Stimulated activated CD4-positive, alpha-beta T cell treated with anti-CD3 and anti-CD28 coated beads, Interleukin-1b, Interleukin-23, amount 100 ng/mL, for 24 hours (primary cell): ENCODE measurements around the gene RNLS.

Experiments
- DNase-seq, 4 experiments: peaks; one replicate each; pipeline ENCODE4 v3.0.0-alpha.2; 2020; ENCODE audit warnings: low read depth in 4 of 4, low spot score in 1 of 4

The RNLS gene

DNA sequence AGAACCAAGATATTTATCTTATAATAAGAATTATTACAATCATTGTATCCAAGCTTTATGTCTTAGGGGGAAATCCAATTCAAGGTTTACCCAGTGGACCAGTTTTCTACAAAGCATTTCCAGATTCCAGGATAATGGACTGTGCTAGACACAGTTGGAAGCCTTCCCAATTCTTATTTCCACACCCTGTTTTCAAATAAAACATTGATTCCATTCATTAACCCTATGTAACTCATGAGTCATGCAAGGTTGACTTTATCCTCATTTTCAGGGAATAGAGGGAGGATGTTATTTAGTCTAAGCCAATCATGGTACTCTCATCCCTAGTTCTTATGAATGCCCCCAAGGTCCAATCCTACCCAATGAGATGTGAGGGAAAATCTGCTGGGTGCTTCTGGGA lies 145.7 kb downstream of the RNLS start:
- no peak for DNase-seq

DNA sequence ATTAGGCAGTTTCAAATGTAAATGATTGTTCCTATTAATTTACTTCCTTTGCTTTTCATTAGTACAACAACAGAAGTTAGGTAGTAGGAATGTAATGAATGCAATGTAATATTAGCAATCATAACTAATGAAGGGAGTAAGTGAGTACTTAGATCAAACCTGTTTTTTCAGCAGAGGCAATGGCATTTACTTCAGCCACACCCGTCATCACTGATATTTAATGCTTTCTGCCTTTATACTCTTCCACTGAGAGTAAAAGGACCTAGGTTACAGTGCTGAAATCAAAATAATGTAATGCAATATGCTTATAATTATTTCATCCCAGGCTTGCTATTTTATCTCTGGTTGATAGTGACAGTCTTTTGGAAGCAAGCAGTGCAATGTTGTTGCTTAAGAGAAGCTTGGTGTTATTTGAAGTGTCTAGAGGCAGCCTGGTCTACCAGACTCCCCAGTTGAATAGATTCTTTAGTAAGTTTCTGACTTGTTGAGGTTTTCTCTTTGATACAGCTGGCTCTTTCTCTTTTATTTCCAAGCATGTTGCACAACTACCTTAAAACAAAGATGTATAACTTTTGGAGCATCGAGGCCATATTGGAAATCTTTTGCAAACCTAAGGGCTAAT lies 149.4 kb downstream of the RNLS start:
- no peak for DNase-seq

DNA sequence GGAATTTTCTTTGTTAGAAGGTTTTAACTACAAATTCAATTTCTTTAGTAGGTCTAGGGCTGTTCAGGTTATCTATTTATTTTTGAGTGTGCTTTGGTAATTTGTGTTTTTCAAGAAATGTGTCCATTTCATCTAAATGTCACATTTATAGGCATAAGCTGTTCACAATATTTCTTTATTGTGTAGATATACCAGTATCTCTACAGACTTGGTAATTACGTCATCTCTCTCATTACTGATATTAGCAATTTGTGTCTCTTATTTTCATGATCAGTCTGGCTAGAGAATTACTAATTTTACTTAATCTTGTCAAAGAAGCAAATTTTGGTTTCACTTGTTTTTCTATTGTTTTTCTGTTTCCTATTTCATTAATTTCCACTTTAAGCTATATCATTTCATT lies 152.0 kb downstream of the RNLS start:
- no peak for DNase-seq

DNA sequence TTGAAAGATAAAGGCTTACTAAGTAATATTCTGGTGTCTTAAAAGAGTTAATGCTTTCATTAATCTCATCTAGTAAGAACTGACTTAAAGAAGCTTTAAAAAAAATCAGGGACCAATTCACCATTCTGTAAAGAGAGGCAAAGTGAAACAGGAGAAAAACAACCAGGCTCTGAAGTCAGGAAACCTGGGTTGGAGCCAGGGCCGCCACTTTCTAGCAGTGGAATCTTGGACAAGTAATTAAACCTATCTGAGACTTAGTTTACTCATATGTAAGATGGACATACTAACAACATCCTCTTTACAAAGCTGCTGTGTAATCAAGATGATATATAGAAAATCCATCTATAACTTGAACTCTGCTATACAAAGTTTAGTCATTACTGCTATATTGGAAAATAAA lies 154.1 kb downstream of the RNLS start:
- no peak for DNase-seq

DNA sequence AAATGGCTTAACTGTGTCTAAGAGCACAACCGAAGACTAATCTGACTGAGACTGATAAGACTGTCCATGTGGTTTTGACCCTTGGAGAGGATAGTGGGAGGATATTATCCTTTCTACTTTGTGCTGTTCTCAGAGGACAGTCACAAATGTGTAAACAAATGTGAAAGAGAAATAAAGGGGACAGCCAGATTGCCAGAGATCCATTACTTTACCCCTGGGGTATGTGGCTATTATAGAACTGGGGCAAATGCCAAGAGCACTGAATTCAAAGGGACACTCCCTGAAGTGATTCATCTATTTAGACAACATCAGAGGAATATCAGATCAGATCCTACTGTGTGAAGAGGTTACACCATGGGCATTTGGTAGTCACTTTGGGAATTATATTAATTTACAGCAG lies 154.7 kb downstream of the RNLS start:
- no peak for DNase-seq

DNA sequence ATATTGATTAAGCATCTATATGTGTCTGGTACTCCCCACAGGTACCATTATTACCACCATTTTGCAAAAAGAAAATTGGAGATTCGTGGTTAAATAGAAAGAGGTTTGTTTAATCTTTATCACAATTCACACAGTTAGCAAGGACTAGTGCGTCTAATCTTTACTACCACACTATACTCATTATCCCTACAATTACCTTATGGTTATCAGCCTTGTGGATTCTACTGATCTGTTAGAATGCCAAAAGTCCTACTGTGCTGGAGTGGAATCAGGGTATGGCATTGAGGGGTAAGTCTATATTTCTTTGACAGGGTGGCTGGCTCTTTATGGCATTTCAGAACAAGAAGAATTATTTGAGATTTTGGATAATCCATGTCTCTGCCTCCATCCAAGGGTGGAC lies 156.1 kb downstream of the RNLS start:
- DNase-seq: no peak

DNA sequence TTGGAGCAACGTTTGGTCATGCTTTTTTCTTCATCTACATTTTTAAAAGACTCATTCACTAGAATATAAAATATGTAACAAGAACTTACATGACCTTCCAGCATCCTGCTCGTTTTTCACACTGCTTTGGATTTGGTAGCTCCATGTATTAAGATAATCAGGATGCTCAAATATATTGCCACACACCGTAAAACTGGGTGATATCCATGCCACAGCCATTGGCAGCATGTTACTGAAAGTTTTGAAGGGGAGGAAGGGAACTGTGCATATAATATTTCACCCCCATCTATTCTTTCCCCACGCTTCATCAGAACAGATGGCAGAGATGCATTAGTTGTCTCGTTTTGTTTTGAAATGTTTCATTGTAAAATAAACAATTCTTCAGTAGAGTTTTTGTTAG lies 158.2 kb downstream of the RNLS start:
- no peak for DNase-seq

DNA sequence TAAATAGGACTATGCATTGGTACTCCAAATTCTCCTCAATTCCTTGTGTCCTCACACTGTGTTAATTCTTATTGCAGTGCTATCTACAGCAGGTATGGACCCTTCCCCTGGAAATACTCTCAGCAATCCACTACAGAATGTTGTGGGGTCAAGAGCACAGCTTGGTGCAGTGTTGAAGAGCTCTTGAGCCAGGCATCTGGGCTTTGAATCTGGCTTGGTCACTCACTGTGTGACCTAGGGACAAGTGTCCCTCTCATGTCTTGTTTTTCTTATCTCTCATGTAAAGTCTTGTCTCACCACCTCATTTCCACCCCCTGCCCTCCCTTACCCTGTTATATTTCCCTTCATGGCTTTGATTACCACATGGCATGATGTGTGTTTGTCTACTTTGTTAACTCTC lies 159.4 kb downstream of the RNLS start:
- no peak for DNase-seq

DNA sequence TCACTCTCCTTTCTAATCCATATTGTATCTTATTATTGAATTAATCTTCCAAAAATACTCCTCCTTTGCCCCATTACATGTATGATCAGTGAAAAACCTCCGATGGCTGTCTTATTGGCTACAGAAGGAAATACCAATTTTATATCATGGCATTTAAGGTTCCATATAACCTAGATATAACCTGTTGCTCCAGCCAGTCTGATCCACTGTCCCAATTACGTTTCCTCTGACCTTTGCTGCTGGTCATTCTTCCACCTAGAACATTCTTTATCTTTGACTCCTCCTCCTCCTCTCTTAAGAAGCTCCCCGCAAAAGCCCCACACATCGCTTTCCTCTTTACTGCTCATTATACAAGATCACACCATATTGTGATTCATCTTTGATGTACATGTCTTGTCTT lies 161.5 kb downstream of the RNLS start:
- no peak for DNase-seq

DNA sequence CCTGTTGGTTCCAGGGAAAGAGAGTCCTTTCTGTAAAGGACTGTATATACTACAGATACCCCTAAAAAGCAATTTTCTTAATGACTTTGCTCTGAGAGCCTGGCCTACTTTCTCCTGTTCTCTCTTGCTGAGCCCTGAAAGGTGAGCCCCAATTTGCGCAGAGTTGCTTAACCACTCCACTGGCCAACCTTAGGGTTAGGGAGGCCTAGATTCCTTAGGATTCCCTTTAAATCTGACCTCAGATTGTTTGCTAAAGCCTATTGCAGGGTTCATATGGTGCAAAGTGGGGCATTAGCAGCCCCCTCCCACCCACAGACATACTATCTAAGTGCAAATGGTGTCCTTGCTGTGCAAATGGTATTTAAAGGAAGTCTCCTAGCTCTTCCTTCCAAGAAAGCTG lies 164.2 kb downstream of the RNLS start:
- DNase-seq: no peak

DNA sequence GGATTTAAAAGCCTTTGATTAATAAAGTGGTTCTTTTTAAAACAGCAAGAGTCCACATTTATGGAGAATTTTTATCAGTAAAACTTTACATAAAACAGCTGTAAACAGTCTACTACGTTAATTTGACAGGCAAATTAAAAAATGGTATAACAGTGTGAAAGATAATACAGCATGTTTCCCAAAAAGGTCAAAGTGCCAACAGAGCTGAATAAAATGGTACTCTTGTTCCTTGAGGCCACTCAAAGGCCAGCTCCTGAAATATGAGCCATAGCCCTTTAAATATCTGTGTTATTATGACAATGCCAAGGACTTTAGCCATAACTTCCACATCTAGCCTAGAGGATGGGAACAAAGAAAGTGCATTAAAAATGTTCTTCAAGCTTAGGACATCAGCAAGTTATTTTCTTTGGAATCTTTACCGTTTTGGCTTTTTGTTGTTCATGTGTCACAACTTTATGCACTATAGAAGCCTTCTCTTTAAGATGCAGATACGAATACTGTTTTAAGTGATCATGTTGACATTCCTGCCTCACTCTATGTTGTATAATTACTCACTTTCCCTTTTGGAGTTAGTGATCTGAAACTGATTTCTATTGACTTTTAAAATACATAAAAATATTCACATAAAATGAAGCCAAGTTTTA lies 165.6 kb downstream of the RNLS start:
- DNase-seq: no peak

DNA sequence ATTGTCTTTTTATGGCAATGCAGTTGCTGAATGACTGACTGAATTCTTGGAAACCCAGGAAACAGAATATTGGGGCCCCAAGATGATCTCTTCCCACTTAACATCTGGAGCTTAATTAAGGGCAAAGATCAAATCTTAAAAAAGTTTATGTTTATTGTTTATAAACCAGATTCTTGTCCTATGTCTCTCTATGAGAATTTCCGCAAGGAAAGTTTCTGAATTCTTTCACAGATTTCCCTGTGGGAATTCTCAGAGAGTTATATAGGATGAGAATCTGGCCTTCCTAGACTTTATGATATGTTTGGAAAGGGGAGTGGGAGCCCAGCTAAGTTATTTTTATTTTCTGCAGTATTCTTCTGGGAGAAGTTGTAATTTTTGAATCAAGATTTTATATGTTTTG lies 166.3 kb downstream of the RNLS start:
- no peak for DNase-seq

DNA sequence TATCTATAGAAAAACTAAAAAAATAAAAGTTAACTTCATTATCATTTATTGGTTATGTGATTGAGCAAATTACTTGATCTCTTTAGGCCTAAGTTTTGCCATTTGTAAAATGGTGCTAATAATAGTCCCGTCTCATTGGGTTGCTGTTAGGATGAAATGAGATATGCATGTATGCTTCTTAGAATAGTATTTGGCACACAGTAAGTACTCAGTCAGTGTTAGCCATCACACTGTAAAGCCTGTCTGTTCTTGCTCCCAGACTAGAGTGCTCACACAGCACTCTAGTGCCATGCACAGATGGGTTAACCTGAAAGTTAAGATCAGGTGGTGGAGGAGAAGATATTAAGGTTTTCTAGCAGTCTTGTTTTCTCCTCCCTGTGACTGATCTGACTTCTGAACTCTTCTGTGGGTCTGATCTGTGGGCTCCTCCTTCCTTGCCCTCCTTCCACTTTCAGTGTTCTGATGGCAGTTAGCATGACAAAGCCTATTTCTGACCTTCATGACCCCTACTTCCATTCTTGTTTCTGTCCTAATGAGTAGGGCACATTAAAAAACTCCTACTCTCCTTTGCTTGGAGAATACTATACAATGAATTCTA lies 167.5 kb downstream of the RNLS start:
- DNase-seq: no peak

DNA sequence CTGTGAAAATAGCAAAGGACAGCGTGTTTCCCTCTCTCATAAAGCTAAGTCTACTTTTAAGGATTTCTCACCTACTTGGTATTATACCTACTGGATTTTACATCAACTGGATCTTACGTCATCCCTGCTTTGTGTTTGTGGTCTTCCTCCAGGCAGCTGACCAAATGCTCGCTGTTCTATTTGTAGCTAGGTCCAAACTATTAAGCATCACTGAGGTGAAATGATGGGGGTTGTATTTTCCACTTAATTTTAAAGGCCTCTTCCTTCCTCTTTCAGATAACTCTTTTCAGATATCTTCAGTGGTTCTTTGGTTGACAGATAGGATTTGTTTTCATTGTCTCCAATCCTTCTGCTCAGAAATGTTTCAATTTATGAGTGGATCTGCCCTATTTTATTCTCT lies 169.7 kb downstream of the RNLS start:
- no peak for DNase-seq

DNA sequence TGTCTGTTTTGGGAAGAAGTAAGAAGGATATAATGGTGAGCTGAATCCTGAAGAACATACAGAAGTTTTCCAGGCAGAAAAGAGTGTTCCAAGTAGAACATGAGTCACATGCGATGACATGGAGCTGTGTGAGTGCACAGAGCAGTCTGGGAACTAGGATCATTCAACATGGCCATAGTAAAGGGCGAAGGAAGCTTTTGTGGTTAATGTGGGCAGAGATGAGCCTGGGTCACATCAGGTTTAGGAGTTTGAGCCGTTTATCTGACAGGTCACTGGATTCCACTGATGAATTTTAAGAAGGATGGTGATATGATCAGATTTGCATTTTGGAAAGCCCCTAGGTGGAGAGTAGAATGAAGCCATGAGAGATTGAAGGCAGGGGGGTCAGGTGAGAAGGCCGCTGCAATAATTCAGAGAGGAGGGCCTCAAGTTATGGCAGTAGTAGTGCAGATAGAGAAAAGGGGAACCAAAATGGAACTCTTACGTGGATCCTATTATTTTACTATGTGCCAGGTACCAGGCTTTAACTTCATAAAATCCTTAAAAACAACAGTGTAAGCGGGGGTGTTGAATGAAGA lies 171.3 kb downstream of the RNLS start:
- no peak for DNase-seq

DNA sequence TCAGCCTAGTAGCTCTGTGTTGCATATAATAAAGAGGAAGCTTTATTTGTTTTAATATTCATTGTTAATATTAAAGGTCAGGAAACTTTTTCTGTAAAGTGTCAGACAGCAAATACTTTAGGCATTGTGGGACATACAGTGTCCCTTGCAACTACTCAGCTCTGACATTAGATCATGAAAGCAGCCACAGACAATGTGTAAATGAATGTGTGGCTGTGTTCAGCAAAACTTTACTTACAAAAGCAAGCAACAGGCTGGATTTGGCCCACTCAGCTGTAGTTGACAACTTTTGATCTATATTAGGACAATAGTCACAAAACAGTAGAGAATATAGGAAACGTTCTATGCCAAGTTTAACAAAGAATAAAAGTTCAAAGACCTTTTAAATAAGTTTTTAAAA lies 173.3 kb downstream of the RNLS start:
- no peak for DNase-seq

DNA sequence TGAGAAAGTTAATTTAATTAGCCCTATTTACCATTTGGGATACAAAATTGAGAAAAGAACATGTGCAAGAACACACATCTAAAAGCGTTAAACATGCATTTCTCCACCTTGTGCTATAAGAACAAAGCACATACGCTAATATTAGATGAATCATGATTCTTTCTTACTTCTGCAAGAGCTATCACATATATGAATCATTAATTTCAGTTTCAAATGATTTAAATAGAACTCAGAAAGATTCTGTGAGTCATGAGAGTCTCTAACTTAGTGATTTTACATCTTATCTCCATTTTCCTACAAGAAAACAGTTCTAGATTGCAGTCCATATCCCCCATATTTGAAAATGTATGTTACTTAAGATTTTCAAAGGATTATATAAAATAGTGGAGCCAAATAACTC lies 173.9 kb downstream of the RNLS start:
- DNase-seq: no peak

DNA sequence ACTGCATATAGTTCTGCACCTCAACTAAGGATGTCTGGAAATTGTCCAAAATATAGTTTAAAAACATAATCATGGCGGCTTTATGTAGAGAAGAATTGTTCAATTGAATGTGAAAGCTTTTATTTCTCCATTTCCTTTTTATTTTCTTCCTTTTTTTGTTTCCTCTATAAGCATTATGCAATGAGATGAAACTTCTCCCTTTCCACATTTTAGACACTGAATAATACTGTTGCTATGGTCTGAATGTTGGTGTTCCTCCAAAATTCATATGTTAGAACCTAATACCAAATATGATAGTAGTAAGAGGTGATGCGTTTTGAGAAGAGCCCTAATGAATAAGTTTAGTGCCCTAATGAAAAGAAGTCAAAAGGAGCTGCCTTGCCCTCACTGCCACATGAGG lies 175.0 kb downstream of the RNLS start:
- DNase-seq: no peak

DNA sequence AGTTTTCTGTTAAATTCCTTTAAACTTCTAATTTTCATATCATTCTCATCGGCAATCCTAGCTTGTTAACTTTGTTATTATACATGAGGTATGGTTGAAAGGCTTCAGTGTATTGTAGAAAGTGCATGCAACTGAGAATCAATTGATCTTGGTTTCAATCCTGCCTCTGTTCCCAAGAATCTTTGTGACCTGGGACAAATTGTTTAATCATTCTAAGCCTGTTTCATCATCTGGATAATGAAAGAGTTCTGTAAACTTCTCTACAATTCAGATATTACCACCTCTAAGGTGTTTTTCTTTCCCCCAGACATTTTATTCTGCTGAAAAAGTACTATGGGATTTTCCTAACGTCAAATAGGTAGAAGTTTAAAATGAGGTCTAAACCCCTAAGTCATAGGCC lies 179.0 kb downstream of the RNLS start:
- no peak for DNase-seq

DNA sequence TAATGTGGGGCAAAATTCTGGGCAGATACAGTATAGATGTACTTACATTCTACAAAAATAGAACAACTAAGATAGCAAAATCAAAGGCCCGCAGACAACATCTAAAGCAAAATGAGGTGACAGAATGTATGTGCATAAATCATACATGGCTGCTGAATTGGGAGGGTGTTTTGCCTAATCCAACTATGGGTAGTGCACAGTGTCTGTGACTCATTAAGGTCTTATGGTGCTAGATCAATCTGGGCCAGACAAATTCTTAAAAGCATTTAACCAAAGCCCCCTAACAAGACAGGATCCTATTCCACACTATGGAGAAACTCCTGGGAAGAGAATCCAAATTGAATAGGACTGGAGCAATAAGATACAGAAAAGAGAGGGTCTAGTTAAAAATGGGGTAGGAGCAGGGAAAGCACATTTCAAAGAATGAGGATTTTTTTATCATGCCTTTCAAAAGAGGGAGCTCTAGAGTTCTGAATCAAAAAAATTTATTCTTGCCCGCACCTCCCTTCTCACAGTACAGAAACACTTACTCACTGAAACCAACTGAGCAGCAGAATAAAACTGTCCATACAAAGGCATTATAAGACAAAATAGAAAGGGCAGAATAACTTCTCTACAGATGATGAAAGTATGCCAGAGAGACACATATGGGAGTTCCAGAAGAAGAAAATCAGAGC lies 181.3 kb downstream of the RNLS start:
- no peak for DNase-seq

DNA sequence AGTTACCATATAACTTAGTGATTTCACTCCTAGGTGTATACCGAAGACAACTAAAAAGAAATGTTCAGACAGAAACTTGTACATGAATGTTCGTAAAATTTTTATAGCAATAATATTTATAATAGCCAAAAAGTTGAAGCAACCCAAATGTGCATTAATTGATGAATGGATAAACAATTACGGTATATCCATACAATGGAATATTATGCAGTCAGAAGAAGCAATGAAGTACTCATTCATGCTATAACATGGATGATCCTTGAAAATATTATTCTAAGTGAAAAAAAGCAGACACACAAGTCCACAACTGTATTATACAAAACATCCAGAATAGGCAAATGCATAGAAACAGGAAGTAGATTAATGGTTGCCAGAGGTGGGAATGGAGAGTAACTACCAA lies 183.9 kb downstream of the RNLS start:
- DNase-seq: no peak

DNA sequence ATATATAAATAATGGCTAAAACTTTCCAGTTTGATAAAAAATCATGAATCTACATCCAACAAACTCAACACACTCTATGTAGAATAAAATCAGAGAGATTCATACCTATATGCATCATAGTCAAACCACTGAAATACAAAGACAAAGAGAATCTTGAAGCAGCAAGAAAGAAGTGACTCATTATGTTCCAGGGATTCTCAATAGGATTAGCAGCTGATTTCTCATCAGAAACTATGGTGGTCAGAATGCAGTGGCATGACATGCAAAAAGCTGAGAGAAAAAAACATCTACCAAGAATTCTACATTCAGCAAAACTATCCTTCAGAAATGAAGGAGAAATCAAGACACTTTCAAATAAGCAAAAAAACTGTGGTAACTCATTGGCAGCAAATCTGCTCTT lies 187.4 kb downstream of the RNLS start:
- DNase-seq: no peak
